Measurements from ENCODE around the gene GALNT9.

Gene GALNT9

DNA sequence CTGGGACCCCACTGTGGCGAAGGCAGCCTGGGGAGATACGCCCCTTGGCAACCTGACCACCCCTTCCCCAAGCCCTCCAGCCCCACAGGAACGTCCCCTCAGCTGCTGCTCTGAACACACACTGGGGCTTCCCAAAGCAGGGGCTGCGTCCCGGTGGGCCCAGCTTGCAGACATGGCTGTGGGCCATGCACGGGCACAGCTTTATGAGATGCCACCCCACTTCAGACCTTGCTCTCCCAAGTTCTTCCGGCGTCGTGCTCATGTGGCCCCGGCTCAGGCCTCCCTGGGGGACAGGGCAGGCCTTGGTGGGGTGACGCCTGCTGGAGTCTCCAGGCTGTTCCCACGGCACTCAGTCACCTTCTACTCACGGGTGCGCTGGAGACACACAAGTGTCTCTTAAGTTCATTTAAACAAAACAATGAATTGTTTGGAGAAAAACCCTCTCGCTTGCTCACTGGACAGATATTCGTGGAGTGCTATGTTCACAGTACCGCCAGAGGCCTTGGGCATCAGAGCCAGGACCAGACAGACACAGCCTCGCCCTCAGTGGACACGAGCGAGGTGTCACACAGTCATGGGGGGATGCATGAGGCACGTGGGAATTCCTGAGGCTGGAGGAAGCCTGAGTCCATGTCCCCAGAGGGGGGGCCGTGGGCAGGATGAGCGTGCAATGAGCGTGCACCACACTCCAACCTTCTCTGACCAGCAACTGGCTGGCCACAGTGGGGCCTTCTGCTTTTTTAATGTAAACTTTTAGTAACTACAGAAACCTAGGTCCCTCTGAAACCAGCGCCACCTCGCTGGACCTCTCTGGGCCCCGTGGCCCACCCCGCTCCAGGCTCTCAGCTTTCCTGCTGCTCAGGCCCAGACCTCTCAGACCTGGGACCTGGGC, 4.3 kb downstream of the GALNT9 start:
- DNase-seq: no peak

DNA sequence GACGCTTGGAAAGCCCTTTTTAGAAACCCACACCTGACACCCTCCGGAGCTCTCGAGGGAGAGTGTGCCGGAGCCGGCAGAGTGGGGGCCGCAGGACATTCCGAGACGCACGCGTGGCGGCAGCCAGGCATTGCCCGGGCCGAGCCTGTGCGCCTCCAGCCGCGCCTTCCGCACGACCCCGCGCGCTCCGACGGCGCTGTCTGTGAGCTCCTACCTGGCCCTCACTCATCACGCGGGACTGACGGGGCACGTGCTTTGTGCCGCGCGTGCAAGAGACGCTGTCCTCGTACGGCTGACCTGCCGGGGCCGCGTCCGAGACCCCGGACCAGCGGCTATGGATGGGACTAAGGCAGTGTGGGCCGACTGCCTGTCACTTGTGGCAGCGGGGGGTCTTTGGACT, 5.2 kb downstream of the GALNT9 start:
- no peak for DNase-seq

DNA sequence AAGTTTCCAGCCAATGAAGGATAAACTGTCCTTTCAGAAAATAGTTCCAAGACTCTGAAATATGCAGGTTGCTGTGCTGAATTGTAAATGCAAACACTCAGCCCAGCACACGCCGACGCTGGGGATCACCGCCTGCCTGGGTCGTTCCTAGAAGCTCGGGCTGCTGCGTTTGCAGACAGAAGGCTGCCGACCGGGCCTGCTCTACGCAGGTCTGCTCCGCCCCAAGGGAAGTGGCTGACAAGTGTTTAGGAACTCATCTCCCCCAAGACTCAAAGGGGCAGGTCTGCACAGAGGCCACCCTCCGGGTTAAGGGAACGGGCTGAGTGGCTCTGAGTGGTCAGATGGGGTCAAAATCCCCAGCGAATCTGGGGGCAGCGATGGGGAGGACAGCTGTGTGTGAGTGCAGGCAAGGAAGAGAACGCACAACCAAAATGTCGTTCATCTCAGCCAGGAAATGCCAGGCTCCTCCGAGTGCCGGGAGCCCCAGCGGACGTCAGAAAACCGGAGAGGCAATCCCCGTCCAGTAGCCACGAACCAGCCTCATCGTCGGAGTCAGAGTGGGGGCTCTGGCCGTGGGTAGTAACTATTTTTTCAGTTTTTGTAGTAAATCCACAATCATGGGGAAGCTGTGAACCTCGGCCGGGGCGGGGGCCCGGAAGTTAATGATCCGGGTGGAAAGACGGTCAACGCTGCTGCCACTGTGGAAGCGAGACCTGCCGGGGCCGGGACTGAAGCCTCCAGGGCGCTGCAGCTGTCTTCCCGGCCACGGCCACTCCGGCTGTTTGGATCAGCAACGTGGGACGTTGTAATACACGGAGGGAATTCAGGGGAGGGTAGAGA, 6.0 kb downstream of the GALNT9 start:
- DNase-seq: no peak

DNA sequence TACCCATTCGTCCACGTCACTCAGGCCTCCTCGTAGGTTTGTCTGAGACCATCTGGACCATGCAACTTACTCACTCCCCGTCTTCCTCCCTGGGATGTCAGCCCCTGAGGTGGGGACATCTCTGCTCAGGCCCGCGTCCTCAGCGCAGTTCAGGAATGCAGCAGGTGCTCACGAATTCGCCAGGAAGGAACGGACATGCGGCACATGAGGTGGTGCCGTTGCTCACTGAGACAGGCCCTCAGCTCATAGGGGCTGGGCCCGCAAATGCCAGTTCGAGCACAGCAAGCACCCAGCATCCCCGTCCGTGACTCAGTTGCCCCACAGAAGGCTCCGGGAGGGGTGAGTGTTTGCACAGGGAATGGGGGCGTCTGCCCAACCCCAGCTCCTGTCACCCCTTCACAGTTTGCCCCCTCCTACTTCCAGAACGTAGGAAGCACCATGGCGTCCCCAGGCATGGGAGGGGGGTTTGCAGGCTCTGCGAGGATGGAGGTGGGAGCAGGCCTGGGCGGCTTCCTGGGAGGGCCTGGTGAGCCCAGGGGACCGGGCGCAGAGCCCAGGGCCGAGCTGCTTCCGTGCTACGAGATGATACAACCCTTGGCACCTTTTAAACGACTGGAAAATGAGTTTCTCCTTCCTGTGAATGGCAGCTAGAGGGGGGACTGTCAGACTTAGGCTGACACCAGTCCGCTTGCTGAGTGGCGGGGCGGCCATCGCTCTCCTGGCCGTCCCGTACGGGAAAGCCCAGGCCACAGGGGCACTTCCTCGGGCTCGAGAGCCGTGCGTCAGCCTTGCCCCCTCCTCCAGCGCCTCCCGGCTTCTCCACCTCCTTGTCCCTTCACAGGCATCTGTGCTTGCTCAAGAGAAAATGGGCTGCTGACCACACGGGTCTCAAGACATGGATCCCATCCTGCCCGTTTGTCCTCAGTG, 6.9 kb downstream of the GALNT9 start:
- DNase-seq: no peak

DNA sequence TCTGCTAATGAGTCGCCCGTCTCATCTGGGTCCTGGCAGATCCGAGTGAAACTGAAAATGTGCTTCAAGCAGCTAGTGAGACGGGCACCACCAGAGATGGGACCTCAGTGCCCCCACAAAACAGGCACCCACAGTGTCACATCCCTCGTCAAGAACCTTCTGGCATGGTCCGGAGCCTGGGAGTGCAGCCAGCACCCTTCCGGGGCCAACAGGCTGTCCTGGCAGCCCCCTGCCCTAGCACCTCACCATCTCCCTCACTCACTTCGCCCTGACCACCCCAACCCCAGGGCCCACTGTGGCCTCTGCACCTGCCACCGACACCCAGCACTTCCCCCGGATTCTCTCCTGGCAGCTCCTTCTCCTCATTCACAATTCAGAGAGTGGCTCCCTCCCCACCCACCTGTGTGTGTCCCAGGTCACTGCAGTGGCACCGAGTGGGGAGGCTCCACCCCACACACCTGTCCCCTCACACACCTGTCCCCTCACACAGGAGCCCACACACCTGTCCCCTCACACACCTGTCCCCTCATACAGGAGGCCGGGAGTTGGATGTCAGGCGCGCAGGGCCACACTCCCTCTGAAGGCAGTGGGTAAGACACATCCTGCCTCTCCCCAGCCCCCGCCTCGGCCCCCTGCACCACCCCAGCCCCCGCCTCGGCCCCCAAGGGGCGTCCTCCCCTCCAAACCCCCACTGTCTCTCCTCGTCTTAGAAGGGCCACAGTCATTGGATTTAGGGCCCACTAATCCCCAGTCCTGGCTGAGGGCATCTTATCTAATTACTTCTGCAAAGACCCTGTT, 7.9 kb downstream of the GALNT9 start:
- DNase-seq: no peak

DNA sequence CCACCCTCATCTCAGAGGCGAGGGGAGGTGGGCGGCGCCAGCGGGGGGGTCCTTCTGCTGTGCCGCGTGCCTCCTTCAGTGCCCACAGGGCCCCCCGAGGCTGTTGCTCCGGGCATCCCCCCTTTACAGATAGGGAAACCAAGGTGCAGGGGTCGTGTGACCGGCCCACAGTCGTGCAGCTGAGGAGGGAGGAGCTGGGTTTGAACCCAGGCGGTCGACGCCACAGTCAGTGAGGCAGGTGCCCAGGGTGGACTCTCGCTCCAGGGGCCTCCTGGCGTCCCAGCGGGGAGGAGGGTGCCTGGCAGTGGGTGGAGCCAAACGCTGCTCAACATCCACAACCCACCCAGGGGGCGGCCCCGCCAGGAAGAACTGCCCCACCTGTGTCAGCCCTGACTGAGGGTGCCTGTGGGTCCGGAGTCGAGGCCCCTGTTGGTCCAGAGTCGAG, 8.6 kb downstream of the GALNT9 start:
- DNase-seq: no peak

DNA sequence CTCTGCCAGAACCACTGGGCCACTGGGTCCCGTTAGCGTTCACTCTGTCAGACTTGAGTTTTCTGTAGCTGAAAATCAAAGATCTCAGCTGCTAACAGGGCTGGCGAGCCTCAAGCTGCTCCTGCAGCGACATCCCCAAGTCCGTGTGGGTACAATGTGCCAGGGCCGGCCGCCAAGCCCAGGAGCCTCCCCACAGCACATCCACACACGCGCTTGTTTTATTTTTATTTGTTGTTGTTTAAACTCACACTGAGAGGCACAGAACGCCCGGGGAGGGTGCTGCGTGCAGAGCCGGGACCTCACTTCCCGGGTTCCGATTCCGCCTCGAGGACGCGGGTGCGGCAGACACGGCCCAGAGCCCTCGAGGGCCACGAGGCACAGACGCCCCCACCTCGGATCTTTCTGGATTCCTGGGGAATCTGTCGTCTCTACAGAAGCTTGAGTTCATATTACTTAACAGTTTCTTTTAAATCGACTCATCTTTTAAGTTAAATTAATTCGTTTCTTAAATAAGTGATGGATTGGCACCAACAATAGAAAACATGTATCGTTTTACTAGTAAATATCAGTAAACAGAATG, 9.3 kb downstream of the GALNT9 start:
- no peak for DNase-seq

DNA sequence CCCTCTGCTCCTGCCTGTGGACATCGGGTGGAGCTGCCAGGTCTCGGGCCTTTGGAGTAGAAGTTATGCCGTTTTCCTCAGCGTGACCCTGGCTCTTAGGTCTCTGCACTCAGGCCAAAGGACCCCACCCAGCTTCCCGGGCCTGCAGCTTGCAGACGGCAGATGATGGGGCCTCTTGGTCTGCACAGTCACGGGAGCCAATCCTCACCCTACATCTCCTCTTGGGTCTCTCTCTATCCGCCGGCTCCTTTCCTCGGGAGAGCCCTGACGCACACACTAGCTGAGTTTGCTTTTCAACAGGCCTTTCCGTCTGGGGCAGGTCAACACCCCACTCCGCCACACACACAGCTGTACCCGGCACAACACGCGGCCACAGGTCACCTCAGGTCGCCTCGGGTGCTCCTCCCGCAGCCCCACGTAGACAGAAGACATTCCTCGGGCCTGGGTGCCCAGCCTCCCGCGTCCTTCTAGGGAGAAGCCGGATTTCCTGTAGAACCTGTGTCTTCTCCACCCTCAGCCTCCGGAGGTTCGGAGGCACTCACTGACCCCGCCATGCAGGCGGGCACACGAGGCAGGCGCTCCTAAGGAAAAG, 9.9 kb downstream of the GALNT9 start:
- no peak for DNase-seq

DNA sequence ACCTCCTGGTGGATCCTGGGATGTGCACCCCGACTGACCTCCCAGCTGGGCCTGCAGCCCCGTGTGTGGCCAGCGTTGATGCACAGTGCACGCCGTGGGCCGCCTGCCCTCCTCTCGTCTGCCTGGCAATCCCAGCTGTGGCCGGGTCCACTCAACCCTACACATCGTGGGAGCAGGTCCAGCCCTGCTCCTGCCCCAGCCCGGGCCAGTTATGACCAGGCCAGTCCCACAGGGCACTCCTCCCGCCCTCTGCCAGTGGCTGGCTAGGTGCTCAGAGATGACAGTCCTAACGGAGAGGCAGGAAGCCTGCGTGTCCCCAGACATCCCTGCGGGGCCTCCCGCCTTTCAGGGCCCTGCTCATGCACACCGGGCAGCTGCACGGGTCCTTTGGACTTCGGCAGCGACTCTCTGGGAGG, 10.8 kb downstream of the GALNT9 start:
- DNase-seq: no peak

DNA sequence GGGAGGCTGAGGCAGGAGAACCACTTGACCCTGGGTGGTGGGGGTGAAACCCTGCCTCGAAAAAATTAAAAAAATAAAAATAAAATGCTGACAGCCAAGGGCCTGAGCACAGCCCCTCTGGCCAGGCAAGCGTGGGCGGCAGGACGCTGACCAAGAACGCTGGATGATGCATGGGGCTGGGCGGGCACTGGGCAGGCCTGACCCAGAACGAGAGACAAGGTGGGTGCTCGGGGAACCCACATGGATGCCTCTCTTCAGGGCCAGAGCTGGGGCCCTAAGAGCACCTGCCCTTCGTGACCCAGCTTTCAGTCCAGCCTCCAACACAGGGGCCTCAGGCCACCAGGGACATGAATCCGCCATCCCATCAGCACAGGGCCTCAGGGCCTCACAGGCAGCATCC, 11.3 kb downstream of the GALNT9 start:
- DNase-seq: no peak

DNA sequence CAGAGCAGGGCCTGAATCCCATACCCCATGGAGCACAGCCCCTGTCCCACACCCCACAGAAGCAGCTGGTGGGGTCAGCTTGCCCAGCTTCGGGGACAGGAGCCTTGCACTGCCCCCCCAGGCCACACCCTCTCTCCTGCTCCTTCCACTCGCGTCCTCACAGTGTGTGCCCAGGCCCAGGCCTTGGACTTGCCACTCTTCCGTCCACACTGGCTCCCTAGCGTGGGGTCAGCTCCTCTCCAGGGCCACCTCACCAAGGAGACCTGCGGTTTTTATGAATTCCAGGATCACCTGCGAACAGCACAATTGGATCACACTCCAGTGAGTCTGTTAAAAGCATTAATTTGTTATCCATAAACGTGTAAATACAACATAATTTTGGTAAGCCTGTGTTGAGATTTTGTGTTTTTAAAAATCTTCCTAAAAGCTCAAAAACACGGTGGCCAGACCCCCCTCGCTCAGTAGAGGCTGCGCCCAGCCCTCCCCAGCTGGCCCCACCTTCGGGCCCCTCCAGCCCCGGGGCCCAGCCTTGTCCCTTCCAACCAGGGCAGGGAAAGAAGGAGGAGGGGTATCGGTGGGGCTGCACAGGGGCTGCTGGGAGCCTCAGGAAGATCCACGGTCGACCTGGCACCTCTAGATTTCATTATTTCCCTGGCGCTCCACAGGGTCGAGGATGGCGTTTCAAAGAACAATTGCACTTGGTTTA, 12.0 kb downstream of the GALNT9 start:
- no peak for DNase-seq

DNA sequence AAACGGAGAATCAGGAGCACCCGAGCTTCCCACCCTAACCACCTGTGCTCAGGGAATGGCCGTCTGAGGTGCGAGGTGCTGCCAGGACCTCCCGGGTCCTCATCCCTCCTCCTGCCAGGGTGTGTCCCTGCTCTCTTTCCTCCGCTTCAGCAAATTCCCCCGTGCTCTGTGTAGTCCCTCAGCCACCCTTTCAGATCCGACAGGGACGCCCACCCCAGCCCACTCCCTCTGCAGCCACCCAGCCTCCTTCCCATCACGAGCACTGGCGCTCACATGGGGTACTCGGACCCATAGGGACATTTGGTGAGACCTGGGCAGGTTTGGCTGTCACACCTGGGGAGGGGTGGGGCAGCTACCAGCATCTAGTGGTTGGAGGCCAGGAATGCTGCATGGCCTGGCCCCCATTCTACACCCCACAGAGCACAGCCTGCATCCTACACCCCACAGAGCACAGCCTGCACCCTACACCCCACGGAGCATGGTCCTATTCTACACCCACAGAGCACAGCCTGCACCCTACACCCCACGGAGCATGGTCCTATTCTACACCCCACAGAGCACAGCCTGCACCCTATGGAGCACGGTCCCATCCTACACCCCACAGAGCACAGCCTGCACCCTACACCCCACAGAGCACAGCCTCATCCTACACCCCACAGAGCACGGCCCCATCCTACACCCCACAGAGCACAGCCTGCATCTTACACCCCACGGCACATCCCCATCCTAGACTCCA, 12.7 kb downstream of the GALNT9 start:
- DNase-seq: no peak

DNA sequence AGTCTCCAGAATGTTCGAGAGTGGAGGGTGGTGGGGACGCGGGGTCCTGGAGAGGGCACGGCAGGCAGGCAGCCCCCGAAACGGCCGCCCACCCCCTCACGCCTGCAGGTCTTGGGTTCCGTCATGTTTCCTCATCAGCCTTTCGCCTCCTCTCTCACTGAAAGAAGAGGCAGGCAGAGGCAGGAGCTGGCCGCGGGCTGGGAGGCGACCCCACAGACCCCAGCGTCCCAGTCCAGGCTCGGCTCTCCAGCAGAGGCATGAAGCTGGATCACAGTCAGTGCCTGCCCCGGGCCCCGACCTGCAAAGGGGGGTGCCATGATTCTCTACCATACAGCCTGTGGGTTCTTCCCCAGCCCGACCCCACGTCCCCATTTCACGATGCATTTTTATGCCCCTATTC, 13.4 kb downstream of the GALNT9 start:
- DNase-seq: no peak

DNA sequence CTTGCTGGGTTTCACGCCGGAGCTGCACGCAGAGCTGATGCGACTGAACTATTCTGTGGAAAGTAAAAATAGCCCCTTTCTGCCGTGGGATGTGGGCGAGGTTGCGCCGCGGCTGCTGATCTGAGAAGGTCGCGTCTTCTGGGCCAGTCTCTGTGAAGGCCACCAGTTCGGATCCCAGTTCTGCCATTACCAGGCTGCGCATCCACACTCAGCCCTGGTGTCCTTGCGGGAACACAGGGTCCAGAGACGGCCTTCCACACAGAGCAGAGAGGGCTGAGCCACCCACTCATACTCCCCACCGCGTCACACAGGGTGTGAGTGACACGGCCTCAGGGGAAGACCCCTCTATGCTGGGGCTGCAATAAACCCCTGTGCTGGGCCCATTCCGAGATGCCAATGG, 13.9 kb downstream of the GALNT9 start:
- DNase-seq: no peak

DNA sequence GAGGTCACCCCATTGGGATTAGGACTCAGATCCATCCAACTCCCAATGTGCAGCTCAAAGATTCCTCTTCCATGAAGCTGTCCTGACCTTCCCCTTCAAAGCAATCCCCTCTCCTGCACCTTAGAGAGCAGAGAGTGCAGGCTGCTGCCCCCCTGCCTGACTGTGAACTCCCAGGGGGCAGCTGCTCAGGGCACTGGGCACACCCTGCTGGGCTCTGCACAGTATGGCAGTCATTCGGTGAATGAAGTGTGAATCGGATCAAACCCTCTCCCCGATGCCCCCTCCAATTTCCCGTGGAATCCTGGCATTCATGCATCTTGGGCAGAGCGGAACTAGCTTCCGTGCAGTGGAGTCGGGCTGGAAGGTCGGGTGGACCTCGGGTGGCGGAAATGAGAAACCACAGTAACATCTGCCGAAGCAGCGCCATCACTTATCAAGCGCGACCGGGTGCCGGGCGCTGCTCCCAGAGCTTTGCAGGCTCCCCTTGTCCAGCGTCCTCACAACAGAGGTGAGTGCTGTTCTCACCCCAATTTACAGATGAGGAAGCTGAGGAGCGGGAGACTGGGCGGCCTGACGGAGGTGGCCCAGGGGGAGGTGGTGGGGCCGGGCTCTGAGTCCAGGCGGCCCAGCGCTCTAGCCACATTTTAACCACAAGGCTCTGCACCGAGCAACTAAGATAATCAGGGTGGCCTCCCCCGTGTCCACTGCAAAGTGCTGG, 14.7 kb downstream of the GALNT9 start:
- no peak for DNase-seq

DNA sequence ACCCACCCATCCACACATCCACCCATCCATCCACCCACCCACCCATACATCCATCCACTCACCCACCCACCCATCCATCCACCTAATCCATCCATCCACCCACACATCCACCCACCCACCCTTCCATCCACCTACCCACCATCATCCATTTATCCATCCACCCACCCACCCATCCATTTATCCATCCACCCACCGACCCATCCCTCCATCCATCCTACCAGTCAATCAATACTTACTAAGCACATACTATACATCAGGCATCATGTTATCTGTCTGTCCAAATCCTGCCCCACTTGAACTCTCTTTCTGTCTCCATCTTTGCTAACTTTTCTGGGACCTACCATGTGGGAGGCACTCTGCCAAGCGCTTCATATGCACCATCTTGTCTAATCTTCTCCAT, 15.4 kb downstream of the GALNT9 start:
- DNase-seq: no peak

DNA sequence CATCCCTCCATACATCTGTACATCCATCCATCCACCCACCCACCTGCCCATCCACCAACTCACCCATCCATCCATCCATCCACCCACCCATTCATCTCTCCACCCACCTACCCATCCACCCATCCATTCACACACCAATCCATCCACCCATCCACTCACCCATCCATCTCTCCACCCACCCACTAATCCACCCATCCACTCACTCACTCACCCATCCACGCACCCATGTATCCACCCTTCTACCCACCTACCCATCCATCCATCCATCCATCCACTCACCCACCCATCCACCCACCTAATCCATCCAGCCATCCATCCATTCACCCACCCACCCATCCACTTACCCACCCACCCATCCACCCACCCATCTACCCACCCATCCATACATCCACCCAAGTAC, 16.2 kb downstream of the GALNT9 start:
- no peak for DNase-seq

DNA sequence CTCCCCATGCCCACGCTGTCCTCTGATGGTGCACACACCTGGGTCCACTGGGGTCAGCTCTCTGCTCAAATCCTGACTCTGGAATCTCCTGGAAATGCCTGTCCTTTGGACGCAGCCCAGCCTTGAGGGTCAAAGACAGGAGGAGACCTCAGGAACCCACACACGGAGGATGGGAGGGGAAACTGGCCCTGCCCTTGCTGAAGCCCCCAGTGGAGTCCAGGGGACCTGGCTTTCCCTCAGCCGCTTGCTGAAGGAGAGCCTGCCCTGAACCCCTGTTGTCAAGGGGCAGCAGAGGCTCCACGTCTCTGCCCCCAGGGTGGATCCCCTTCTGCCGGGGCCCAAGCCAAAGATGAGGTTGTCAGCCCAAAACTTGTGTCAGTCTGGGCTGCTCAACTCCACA, 16.9 kb downstream of the GALNT9 start:
- DNase-seq: no peak
